HFF-Myc (cell line): ENCODE measurements around the gene WASL.

Source experiments
- DNase-seq: peaks from one replicate; pipeline ENCODE4 v3.0.0-alpha.2; 2011; ENCODE audit warnings: low read depth; ENCODE audit errors: extremely low read depth
- H3K4me3 ChIP-seq: replicated peaks from 2 replicates; pipeline ENCODE4 v1.5.1; 2011; ENCODE audit warnings: low read depth, mild to moderate bottlenecking, control low read depth, low read length
- CTCF ChIP-seq: IDR thresholded peaks from 2 replicates; pipeline ENCODE4 v1.5.1; 2012; ENCODE audit warnings: mild to moderate bottlenecking, low read depth, low read length, control low read depth; ENCODE audit errors: missing control alignments

Gene WASL

GRCh38 chr7:123754271-123754871 lies 5.6 kb upstream of the WASL start:
- no peak for TF ChIP-seq CTCF
- no peak for DNase-seq
- no peak overlapping the region for H3K4me3 ChIP-seq

- no peak for TF ChIP-seq CTCF
- DNase-seq: no peak
- H3K4me3 ChIP-seq: no peak overlapping the region
These were observed 3.7 kb upstream of the WASL start for GRCh38 chr7:123752534-123752933.

- H3K4me3 ChIP-seq: no peak overlapping the region
- no peak for DNase-seq
These were observed 3.0 kb upstream of the WASL start for GRCh38 chr7:123751821-123752220.

GRCh38 chr7:123750389-123751230 lies 1.8 kb upstream of the WASL start:
- TF ChIP-seq CTCF: no peak
- peak overlapping the region; percentile 79; the same call in 1 of the 2 replicates for H3K4me3 ChIP-seq

More at GRCh38 chr7:123751821-123752220, 3.0 kb upstream of the WASL start:
- no peak for TF ChIP-seq CTCF

GRCh38 chr7:123749537-123749857 lies 694 bp upstream of the WASL start:
- no peak for TF ChIP-seq CTCF
- DNase-seq: no peak
- H3K4me3 ChIP-seq: peak overlapping the region; percentile 79

More at GRCh38 chr7:123750389-123751230, 1.8 kb upstream of the WASL start:
- DNase-seq: no peak

- TF ChIP-seq CTCF: no peak
- H3K4me3 ChIP-seq: peak overlapping the region; percentile 79
- DNase-seq: no peak
These were observed 551 bp downstream of the WASL start for GRCh38 chr7:123748171-123748733.
